EH (cell line): ENCODE results near the gene RHCG.

Source experiments
- DNase-seq: peaks from one replicate; pipeline ENCODE4 v3.0.0-alpha.2; 2015; ENCODE audit warnings: low read depth

The RHCG gene

DNA sequence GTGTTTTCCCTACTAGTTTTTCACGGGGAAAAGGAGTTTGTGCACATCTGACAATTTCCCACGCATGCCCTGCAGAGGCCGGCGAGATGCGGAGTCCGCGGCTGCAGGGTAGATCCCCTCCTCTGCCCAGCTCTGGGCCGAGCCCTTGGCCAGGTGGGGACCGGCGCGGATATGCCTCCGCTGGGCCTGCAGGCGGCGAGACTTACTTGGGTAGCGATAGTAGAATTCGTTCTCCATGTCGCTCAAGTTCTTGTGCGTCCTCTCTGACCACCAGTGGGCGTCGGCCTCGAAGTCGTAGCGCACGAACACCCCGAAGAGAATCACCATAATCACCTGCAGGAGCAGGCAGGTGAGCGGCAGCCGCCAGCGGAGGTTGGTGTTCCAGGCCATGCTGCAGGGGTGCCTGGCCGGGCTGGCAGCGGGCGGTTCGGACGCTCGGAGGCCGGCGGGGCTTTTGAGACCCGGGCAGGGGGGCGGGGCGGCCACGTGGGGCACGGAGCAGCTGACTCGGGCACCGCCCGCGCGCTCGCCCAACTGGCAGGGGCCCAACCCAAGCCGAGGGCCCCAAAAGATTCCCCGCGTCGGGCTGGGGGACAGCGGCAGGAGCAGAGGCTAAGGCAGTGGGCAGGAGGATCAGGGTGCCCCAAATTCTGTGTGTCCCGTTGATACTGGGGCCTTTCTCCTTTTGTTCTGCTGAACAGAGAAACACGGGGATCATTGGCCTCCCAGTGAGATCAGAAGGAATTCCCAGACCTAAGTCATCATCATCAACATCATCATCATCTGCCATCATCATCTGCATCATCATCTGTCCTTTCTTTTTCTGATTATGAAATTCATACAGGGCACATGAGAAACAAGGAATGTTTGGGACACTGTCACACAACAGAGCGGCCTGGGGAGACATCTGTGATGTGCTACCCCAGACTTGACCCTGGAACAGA, at the start of gene RHCG:
Gene RHCG, minus strand, starts transcription at position 429 of the 944 bp plus-strand sequence. Its CDS starts 39 bp downstream, at position 390.
- peak; percentile 36 for DNase-seq

DNA sequence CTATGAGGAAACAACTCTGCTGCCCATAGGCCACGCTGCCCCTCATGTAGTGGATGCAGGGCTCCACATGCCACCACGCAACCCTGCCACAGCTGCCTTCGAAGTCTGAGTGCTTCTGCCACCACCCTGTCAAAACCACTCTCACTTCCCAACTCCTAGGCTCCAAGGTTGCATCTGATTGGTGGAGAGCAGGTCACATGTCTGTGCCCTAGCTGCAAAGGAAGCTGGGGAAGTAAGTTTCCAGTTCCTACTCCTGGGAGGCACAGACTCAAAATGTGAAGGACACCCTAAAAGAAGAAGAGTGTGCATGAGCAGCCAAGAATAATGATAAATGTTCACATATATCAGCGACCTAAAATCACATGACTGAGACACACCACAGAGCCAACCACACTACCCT, 47.0 kb upstream of the RHCG start:
- no peak for DNase-seq

DNA sequence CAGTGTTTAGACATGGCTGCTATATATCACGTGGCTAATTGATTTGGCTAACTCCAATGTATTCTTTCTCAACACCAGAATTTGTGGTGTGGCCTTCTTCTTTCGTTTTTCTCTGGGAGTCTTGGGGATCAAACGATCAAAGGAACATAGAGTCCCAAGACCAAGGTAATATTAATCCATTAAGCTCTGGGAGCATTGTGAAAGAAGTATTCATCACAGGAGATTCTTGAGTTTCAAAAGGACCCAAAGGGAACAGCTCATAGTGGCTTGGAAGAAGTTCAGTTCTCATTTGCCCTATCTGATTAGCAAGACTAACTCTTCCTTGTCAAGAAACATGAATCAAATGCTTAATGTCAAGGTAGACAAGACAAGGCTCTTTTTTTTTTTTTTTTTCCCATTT, 46.0 kb upstream of the RHCG start:
- no peak for DNase-seq

DNA sequence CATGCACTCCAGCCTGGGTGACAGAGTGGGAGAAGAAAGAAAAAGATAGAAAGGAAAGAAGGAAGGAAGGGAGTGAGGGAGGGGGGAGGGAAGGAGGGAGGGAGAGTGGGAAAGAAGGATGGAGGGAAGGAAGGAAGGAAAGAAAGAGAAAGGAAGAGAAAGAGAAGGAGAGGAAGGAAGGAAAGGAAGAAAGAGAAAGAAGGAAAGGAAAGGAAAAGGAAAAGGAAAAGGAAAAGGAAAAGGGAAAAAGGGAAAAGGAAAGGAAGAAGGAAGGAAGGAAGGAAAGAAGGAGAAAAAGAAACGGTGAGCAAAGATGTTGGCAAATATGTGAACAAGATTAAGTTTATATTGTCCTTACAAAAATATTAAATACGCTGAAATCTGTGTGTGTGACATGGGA, 42.6 kb upstream of the RHCG start:
- DNase-seq: no peak

DNA sequence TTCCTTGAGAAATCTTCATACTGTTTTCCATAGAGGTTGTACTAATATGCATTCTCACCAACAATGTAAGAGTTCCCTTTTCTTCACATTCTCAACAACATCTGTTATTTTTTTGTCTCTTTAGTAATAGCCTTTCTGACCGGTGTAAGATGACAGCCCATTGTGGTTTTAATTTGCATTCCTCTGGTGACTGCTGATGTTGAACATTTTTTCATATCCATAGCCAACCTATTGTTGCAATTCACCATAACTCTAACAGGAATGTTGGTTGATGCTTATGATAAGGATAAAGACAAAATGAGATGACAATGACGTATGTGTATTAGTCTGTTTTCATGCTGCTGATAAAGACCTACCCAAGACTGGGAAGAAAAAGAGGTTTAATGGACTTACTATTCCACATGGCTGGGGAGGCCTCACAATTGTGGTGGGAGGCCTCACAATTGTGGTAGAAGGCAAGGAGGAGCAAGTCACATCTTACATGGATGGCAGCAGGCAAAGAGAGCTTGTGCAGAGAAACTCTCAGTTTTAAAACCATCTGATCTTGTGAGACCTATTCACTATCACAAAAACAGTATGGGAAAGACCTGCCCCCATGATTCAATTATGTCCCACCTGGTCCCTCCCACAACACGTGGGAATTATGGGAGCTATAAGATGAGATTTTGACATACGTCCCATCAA, 37.6 kb upstream of the RHCG start:
- peak; percentile 58 for DNase-seq

DNA sequence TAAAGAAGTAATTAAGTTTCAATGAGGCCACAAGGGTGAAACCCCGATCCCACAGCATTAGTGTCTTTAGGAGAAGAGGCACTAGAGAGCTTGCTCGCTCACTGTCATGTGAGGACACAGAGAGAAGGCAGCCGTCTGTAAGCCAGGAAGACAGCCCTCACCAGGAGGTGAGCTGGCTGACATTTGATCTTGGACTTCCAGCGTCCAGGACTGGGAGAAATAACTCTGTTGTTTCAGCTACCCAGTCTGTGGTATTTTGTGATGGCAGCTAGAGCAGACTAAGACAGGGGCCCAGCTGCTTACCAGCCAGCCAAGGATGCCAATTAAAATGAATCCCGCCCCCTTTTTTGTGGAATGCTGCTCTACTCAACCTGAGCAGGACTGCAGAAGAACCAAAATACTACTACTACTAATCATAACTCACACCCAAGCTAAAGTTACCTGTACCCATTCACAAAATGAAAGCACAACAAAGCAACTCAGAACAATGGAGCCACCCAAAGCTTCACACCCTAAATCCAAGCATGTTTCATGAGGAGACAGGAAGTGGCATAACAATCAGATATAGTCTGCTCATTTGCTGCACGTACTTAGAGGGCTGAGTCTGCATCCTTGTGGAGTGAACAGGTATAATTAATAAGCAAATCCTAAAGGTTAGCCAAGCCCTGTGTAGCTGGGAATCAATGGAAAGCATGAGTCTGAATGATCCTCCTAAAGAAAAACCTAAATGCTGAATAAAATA, 35.6 kb upstream of the RHCG start:
- peak; percentile 16 for DNase-seq

DNA sequence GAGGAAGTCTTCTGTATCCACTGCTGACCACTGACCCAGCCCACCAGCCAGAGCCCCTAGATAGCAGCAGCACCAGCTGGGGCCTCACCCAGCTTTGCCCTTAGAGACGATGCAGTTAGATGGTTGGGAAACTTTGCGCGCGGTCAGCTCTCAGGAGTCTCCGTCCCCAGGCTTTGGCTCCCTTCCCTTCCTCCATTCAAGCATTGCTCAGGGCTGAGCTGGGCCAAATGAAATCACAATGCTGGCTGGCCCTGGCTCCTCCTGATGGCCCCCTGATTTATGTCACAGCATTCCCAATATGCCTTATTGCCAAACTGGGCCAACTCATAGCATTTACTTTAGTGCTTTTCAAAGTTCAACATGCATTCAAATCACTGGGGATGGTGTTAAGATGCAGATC, 34.6 kb upstream of the RHCG start:
- DNase-seq: no peak

DNA sequence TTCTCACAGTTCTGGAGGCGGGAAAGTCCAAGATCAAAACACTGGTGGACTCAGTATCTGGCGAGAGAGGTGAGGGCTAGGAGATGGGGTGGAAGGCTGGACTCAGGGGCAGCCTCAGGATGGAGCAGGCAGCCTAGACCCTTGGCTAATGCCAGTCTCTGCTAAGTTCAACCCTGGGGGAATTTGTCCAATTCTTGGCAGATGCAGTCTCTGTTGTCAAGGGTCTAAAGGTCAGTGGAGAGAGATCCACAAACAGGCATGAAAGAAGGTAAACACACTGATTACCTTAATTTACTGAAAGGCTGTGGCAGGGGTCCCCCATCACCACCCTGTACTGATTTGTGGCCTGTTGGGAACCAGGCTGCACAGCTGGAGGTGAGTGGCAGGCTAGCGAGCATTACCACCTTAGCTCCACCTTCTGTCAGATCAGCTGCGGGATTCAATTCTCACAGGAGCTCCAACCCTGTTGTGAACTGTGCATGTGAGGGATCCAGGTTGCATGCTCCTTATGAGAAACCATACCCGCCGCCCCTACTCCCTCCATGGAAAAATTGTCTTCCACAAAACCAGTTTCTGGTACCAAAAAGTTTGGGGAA, 32.5 kb upstream of the RHCG start:
- DNase-seq: no peak

DNA sequence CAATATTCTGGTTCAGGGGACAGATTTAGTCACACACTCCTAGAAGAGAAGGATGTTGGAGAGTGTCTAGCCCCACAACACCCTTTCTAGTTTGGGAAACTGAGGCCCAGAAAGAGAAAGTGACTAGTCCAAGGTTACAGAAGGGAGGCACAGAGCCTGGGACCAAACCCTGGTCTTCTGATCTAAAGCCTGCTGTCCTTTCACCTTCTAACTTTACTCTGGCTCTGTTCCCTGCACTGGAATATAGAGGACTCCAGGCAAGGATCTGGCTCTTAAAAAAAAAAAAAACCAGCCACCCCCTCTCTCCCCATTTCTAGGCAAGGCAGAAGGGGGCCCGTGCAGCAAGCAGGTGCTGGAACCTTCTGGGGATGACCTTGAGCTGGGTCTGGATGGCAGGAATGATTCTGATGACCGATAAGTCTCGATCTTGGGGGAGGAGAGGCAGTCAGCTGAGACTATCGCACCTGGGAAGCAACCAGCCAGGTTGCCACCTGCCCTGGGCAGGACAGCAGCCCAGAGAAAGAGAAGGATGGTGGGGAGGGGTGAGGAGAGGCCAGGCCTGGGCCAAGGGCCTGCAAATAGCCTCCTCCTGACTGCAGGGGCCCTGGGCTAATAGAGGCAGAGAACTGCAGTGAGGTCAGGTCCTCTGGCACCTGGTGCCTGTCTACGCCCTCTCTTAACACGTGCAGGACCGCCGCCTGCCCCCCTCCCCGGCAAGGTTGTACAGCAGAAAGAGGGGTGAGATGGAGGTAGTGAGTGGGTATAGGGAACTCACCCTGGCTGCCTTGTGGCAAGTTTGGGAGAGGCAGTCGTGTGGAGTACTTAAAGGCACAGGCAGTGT, 30.4 kb upstream of the RHCG start:
- DNase-seq: no peak

DNA sequence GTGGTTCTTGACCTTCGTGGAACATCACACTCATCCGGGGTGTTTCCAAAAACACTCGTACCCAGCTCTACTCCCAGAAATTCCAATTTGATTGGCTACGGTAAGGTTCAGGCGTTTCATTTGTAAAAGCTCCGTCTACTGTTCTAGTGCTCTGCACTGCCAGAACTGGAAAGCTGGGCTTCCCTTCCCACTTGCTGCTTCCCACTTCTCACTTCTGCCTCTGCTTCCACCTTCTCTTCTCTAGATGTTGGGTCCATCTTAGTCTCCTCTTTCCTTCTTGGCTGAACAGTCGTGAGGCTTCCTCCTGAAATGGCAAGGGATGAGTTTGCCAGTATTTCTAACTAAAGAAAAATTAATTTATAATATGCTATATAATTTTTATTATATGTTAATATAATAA, 29.8 kb upstream of the RHCG start:
- DNase-seq: no peak

DNA sequence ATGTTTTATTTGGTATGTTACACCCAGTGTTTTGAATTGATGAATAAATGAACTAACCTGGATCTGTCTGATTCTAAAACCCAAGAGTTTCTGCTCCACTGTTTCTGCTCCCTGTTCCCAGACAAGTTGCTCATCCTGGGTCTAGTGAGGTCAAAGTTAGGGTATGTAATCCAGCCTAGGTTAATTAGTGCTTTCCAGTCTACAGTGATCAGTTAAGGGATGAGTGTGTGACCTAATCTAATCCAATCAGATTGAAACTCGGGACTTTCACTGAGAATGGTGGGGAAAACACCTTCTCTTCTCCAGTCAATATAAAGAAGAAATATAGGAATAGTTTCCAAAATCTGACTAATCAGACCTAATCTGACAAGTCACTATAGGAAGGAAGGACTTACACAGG, 27.8 kb upstream of the RHCG start:
- DNase-seq: no peak

DNA sequence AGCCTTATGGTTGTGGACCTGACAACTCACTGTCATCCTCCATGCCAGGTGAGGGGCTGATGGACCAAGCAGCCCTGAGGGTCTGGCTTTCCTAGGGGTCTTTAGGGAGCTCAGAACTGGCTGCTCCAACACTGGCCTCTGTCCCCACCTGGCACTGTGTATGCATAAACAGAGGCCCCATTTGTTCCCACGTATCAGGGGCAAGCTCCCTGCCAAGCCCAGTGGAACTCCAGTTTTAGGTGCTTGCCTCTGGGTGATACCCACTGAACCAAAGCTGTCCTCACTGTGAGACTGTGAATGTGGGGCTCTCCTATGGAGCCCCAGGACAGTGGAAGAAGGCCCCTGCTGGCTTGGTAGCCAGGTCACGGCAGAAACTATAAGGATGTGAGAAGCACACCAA, 26.7 kb upstream of the RHCG start:
- DNase-seq: no peak

DNA sequence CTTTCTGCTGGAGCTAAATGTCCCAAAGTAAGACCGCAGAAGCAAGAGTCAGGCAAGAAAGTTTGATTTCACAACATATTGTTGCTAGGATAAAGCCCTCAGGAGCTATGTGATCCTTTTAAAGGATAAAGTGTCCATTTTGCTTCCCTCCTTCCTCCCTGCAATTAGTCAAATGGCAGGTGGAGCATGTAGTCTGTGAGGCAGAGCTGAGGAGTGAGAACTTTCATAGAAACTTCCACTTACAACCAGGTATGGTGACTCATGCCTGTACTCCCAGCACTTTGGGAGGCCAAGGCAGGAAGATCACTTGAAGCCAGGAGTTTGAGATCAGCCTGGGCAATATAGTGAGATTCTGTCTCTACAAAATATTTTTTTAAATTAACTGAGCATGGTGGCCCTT, 25.2 kb upstream of the RHCG start:
- no peak for DNase-seq

DNA sequence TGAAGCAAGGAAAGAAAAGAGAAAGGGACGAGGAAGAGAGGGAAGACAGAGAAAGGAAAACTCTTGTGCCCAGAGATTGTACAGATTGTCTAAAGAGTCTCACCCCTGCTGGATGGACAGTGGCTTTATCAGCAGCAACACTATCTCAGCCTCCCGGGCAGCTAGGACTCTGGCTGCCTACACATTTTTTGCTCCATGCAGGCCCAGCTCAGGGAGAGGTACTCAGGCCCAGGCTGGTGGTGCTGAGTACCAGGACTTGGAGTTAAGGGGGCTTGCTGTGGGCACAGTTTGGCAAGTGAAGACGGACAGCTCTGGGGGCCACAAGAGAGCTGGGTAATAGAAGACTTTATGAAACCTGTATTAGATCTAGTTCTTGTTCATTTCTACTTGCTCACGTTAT, 19.1 kb upstream of the RHCG start:
- no peak for DNase-seq

DNA sequence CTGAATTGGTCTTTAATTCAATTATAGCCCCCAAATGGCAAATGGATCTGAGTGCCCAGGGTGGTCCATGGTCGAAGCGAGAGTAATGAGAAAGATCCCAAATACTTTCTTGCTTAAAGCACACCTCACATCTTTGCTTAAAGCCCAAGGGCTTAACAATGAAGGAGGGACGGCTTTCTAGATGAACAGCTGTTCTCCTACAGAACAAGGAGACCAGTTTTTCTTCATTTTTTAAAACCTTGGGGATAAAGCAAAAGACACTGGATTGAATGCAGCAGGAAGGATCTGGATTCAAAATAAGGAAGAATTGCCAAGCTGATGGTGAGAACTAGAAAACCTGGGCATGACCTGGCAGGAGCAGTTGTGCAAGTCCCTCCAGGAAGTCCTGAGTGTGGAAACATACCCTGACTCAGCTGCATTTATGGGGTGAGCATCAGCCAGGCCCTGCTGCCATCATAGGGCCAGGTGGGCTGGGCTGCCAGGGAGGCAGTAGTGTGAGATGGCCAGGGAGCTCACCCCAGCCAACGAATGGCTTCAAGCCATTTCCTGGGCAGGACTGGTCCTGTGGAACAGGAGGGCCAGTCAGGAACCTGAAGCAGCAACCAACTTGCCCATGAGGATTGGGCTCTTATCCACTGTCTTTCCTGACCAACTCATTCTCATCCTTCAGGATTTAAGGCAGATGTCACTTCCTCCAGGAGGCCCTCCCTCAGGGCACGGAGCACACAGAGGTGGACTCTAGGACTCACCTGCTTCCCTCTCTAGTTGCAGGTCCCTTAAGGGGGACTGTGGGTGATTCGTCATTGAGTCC, 18.4 kb upstream of the RHCG start:
- DNase-seq: no peak

DNA sequence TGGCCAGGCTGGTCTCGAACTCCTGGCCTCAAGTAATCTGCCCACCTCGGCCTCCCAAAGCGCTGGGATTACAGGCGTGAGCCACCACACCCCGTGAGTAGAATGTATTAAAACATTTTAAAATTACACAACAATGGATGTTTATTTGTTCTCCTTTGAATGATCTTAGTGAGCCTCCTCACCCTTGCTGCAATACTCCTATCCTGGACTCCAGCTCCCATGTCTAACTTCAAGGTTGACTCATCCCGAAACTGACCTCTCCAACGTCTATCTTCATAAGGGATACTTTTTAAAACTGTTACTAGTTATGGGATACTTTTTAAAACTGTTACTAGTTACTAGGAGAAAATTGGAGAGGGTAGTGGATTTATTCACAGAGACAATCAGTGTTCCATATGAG, 17.8 kb upstream of the RHCG start:
- no peak for DNase-seq

DNA sequence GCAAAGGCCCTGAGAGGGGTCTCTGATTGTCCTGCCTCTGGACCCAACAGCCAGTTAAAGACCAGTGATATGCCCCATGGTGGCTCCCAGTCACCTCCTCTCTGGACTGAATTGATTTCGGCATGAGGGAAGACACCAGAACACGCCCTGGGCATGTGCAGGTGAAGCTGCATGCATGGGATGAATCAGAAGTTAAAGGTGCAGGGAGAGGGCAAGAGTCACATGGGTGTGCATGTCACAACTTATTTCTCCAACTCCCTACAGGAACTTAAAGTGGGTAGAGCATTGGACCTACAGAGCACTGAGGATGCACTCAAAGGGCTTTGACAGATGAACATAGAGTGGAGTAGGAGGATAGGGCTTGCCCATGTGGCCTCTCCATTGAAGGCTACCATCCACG, 16.9 kb upstream of the RHCG start:
- DNase-seq: no peak

DNA sequence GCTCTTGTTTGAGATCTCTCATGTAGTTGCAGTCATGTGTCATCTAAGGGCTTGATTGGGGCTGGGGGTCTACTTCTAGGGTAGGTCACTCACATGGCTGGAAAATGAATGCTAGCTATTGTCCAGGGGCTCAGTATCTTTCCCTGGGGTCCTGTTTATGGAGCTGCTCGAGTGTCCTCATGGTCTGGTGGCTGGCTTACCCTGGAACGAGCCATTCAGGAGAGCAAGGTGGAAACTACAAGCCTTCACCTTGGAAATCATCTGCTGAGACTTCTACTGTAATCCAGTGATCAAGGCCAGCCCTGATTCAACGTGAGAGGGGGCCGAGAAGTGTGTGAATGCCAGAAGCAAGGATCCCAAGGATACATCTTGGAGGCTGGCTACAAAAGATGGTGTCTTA, 16.2 kb upstream of the RHCG start:
- no peak for DNase-seq

DNA sequence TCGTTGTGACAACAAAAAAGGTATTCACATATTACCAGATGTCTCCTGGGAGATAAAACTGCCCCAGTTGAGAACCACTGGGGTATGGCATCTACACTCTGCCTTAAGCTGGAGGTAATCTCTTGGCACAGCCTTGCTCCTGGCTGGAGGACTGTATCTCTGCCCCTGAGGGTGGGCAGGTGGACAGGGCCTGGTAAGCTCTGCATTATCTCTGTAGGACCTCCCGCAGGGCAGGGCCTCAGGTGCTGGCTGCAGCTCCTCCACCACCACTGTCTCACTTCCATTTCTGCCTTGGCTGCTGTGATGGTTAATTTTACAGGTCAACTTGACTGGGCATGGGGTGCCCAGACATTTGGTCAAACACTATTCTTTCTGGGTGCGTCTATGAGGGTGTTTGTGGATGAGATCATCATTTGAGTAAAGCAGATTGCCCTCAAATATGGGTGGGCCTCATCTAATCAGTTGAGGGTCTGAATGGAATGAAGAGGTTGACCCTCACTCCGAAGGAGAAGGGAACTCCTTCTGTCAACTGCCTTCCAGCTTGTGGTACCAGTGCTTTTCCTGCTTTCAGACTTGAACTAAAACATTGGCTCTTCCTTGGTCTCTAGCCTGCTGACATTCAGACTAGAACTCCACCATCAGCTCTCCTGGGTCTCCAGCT, 9.8 kb upstream of the RHCG start:
- DNase-seq: no peak

DNA sequence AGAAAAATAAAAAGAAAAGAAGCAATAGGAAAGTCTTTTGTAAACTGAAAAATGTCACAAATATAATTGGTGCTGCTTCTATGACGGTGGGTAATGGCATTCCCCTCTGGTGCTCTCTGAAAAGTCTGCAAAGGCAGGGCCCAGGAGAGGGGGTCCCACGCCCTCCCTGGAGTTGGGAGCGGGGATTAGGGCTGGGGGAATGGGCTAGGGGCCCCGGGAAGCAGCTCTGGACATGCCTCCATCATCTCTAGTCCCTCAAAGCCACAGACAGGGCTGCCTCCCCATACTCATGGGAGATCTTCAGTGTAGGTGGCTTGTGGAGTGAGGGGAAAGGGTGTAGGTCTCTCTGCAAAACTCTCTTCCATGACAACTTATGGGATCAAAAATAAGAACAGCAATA, 7.8 kb upstream of the RHCG start:
- no peak for DNase-seq
